GM18951 (cell line): ENCODE data around the gene FOXD4L3.
"Not testable (repeated sequence)": the region's sequence is repeated elsewhere in the genome, so short reads cannot be mapped to it uniquely, and the experiment has no call there.

Experiments
- in situ Hi-C: fragments of 300-500 bp; cut with MboI; formaldehyde crosslinking; loops from one replicate; pipeline ENCODE4 v1.12.0; 2022; ENCODE audit warnings: low sequenced_read_pairs, mixed read lengths, inconsistent platforms; ENCODE audit not compliant: unreplicated experiment

Gene FOXD4L3

GRCh38 chr9:68302567-68302966, at the start of gene FOXD4L3:
Gene FOXD4L3 (plus strand): TSS chr9:68302867. CDS start chr9:68302952, 85 bp downstream.
- in situ Hi-C loops: not testable (repeated sequence)

- in situ Hi-C loops: not testable (repeated sequence)
These were observed 21.6 kb upstream of the FOXD4L3 start for GRCh38 chr9:68281041-68281440.

GRCh38 chr9:68303771-68304170, 1.1 kb downstream of the FOXD4L3 start:
- in situ Hi-C loops: not testable (repeated sequence)

- in situ Hi-C loops: not testable (repeated sequence)
These were observed 1.5 kb downstream of the FOXD4L3 start for GRCh38 chr9:68304212-68304611.

- in situ Hi-C loops: not testable (repeated sequence)
These were observed 2.1 kb downstream of the FOXD4L3 start for GRCh38 chr9:68304777-68305176.

- in situ Hi-C loops: not testable (repeated sequence)
These were observed 3.1 kb downstream of the FOXD4L3 start for GRCh38 chr9:68305680-68306285.

- in situ Hi-C loops: not testable (repeated sequence)
These were observed 3.8 kb downstream of the FOXD4L3 start for GRCh38 chr9:68306391-68306964.

- in situ Hi-C loops: not testable (repeated sequence)
These were observed 4.5 kb downstream of the FOXD4L3 start for GRCh38 chr9:68307127-68307526.

- in situ Hi-C loops: not testable (repeated sequence)
These were observed 5.0 kb downstream of the FOXD4L3 start for GRCh38 chr9:68307654-68308053.

GRCh38 chr9:68311208-68311607, 8.5 kb downstream of the FOXD4L3 start:
- in situ Hi-C loops: not testable (repeated sequence)

GRCh38 chr9:68318209-68318608, 15.5 kb downstream of the FOXD4L3 start:
- in situ Hi-C loops: not testable (repeated sequence)

GRCh38 chr9:68323749-68324148, 21.1 kb downstream of the FOXD4L3 start:
- in situ Hi-C loops: not testable (repeated sequence)

GRCh38 chr9:68324518-68324917, 21.9 kb downstream of the FOXD4L3 start:
- in situ Hi-C loops: not testable (repeated sequence)

GRCh38 chr9:68329106-68329505, 26.4 kb downstream of the FOXD4L3 start:
- in situ Hi-C loops: not testable (repeated sequence)

GRCh38 chr9:68330531-68331173, 28.0 kb downstream of the FOXD4L3 start:
- in situ Hi-C loops: not testable (repeated sequence)

- in situ Hi-C loops: not testable (repeated sequence)
These were observed 29.5 kb downstream of the FOXD4L3 start for GRCh38 chr9:68332122-68332521.

- in situ Hi-C loops: not testable (repeated sequence)
These were observed 33.3 kb downstream of the FOXD4L3 start for GRCh38 chr9:68335935-68336334.

GRCh38 chr9:68336639-68337339, 34.1 kb downstream of the FOXD4L3 start:
- in situ Hi-C loops: not testable (repeated sequence)

GRCh38 chr9:68338000-68338399, 35.3 kb downstream of the FOXD4L3 start:
- in situ Hi-C loops: not testable (repeated sequence)

GRCh38 chr9:68342265-68343025, 39.8 kb downstream of the FOXD4L3 start:
- in situ Hi-C loops: not testable (repeated sequence)
